GM12878 (cell line): Measurements from ENCODE around the gene CAMKK2. TPM values are rescaled to one million over a fixed set of nuclear protein-coding genes. Genes with fewer than 3 reads are reported as not detected.

Source experiments
- ATAC-seq: fragments of 200-7000 bp; cut with Tn5 transposase; 3 replicates; pipeline ENCODE4 v1.9.1; 2020; ENCODE audit warnings: mild to moderate bottlenecking, moderate library complexity
- BruUV-seq: library from RNA; stranded (reverse); fragments of 400-500 nt; replicated peaks from 2 replicates; lab custom pipeline; 2021; lab: Mats Ljungman, UMichigan
- CTCF ChIA-PET: fragments of 300-600 bp; sonication (Branson Sonifier 250); formaldehyde crosslinking; extraction: SDS; loops from one replicate; lab custom pipeline; 2021; ENCODE audit warnings: inconsistent platforms; lab: Yijun Ruan, JAX
- POLR2A ChIA-PET: fragments of 350-600 bp; formaldehyde crosslinking; extraction: SDS; loops from one replicate; lab custom pipeline; 2021; ENCODE audit warnings: inconsistent platforms; lab: Charles Lee
- RAD21 ChIA-PET: fragments of 300-600 bp; sonication (Branson Sonifier 250); formaldehyde crosslinking; loops from one replicate; lab custom pipeline; 2023; ENCODE audit warnings: antibody characterized with exemption; ENCODE audit not compliant: unreplicated experiment; lab: Charles Lee
- SMC1A ChIA-PET: fragments of 300-600 bp; sonication (Branson Sonifier 250); formaldehyde crosslinking; loops from one replicate; lab custom pipeline; 2023; ENCODE audit not compliant: unreplicated experiment, uncharacterized antibody; lab: Charles Lee
- DNase-seq: peaks from one replicate; pipeline ENCODE4 v3.0.0-alpha.2; 2011; ENCODE audit warnings: low read depth, low spot score
- FAIRE-seq: peaks from 3 replicates; lab custom pipeline; 2011; peaks lifted over from hg19 to GRCh38; lab: Jason Lieb, UNC
- H2AFZ ChIP-seq: 2 replicates; pipeline ENCODE4 v1.6.0; 2011; ENCODE audit warnings: low read depth, low read length, control low read depth; ENCODE audit not compliant: control insufficient read depth
- H3K27ac ChIP-seq: 2 replicates; pipeline ENCODE4 v1.5.1; 2011; ENCODE audit warnings: control low read depth; ENCODE audit not compliant: control insufficient read depth, insufficient read depth
- H3K27me3 ChIP-seq, 2 experiments: replicated peaks in 1 of 2; 2 replicates each; pipeline versions ENCODE4 v1.6.0 to v1.6.1; 2011; ENCODE audit warnings: low read length in 1 of 2; ENCODE audit not compliant: control insufficient read depth in 2 of 2, insufficient read depth in 2 of 2
- H3K36me3 ChIP-seq, 2 experiments: 2 replicates each; pipeline ENCODE4 v1.5.1; 2011; ENCODE audit warnings: low read length in 1 of 2; ENCODE audit not compliant: control insufficient read depth in 2 of 2, insufficient read depth in 2 of 2
- H3K4me1 ChIP-seq: 2 replicates; pipeline ENCODE4 v1.6.1; 2011; ENCODE audit warnings: mild to moderate bottlenecking, low read length, moderate library complexity, mixed read lengths; ENCODE audit not compliant: control insufficient read depth, insufficient read depth
- H3K4me2 ChIP-seq: 2 replicates; pipeline ENCODE4 v1.6.0; 2011; ENCODE audit warnings: control low read depth; ENCODE audit not compliant: control insufficient read depth, insufficient read depth
- H3K4me3 ChIP-seq: fragments of 200-600 bp; sonication (generic); 2 replicates; pipeline ENCODE4 v1.5.1; 2016
- H3K79me2 ChIP-seq: 2 replicates; pipeline ENCODE4 v1.6.0; 2011; ENCODE audit warnings: low read length; ENCODE audit not compliant: control insufficient read depth, insufficient read depth
- H3K9ac ChIP-seq: 2 replicates; pipeline ENCODE4 v1.8.0; 2011; ENCODE audit warnings: low read length, control low read depth, mixed read lengths; ENCODE audit not compliant: control insufficient read depth, insufficient read depth
- H3K9me3 ChIP-seq: replicated peaks from 3 replicates; pipeline ENCODE4 v1.5.1; 2011; ENCODE audit warnings: mild to moderate bottlenecking, low read length; ENCODE audit not compliant: control insufficient read depth, insufficient read depth
- H4K20me1 ChIP-seq: 2 replicates; pipeline ENCODE4 v1.6.0; 2011; ENCODE audit not compliant: control insufficient read depth, insufficient read depth
- CHD1 ChIP-seq: IDR thresholded peaks from 2 replicates; pipeline ENCODE4 v1.6.1; 2012; ENCODE audit warnings: low read depth, low read length, improper control_type of control experiment
- CHD4 ChIP-seq: fragments of 200-600 bp; sonication (generic); IDR thresholded peaks from 2 replicates; pipeline ENCODE4 v1.6.1; 2016; ENCODE audit warnings: mild to moderate bottlenecking
- CREM ChIP-seq: IDR thresholded peaks from 2 replicates; pipeline ENCODE4 v1.6.1; 2014; ENCODE audit warnings: antibody characterized with exemption, low read depth
- ELK1 ChIP-seq: IDR thresholded peaks from 2 replicates; pipeline ENCODE4 v1.6.1; 2012; ENCODE audit warnings: low read depth, low read length, improper control_type of control experiment
- IKZF1 ChIP-seq: fragments of 450-650 bp; conservative IDR thresholded peaks from 2 replicates; pipeline ENCODE4 v1.6.1; 2017; ENCODE audit warnings: antibody characterized with exemption, mild to moderate bottlenecking
- JUNB ChIP-seq: IDR thresholded peaks from 2 replicates; pipeline ENCODE4 v1.6.1; 2016; ENCODE audit warnings: antibody characterized with exemption, mild to moderate bottlenecking
- NFXL1 ChIP-seq: fragments of 450-650 bp; IDR thresholded peaks from 2 replicates; pipeline ENCODE4 v1.6.1; 2017; ENCODE audit warnings: antibody characterized with exemption, mild to moderate bottlenecking, borderline replicate concordance
- NRF1 ChIP-seq: conservative IDR thresholded peaks from 2 replicates; pipeline ENCODE4 v1.6.1; 2011; ENCODE audit warnings: mild to moderate bottlenecking, low read depth, low read length, improper control_type of control experiment
- PKNOX1 ChIP-seq: fragments of 450-650 bp; IDR thresholded peaks from 2 replicates; pipeline ENCODE4 v1.6.1; 2016; ENCODE audit warnings: mild to moderate bottlenecking
- RB1 ChIP-seq: fragments of 450-650 bp; formaldehyde crosslinking; IDR thresholded peaks from 2 replicates; pipeline ENCODE4 v1.6.1; 2017; ENCODE audit warnings: mild to moderate bottlenecking, borderline replicate concordance
- RBBP5 ChIP-seq: fragments of 200-600 bp; sonication (generic); conservative IDR thresholded peaks from 2 replicates; pipeline ENCODE4 v1.6.1; 2016
- SUZ12 ChIP-seq: fragments of 200-600 bp; sonication (generic); IDR thresholded peaks from one replicate; pipeline ENCODE4 v1.6.1; 2018; ENCODE audit warnings: antibody characterized with exemption, mild to moderate bottlenecking; ENCODE audit not compliant: unreplicated experiment
- WRNIP1 ChIP-seq: IDR thresholded peaks from 2 replicates; pipeline ENCODE4 v1.6.1; 2011; ENCODE audit warnings: low read depth, low read length, improper control_type of control experiment, borderline replicate concordance
- WGBS: methylation state at CpG from one replicate; pipeline ENCODE4 v1.1.6; 2016; ENCODE audit warnings: low lambda C conversion rate; ENCODE audit not compliant: insufficient replicate concordance, insufficient coverage; ENCODE audit errors: missing lambda C conversion rate; 5-methylcytosine and 5-hydroxymethylcytosine counted together
- in situ Hi-C: fragments of 300-500 bp; cut with MboI; formaldehyde crosslinking; loops from 9 replicates; pipeline ENCODE4 v1.14.3; 2018; ENCODE audit warnings: mixed read lengths
- intact Hi-C: fragments of 100-400 bp; cut with micrococcal nuclease; formaldehyde crosslinking; loops from one replicate; pipeline ENCODE4 v1.14.2; 2022; ENCODE audit not compliant: unreplicated experiment
- polyA plus RNA-seq, 11 experiments: library from polyadenylated mRNA; depleted of rRNA in 4 of 11; unstranded in 6 of 11; stranded (reverse) in 5 of 11; fragments of >200 nt; fragmentation: Nextera tagmentation in 4 of 11; fragmentation: Illumina TruSeq in 1 of 11; extraction: Ambion mirVana in 4 of 11; extraction: Trizol in 1 of 11; gene quantifications; 1 replicate in 1 of 11; 2 replicates in 10 of 11; pipeline versions ENCODE4 v1.2.1 to v1.2.3, GENCODE V29; 2011 to 2016; ENCODE audit warnings: inconsistent platforms in 2 of 11, missing spikeins in 2 of 11, low read depth in 1 of 11
- total RNA-seq, 4 experiments: library from RNA; depleted of rRNA in 3 of 4; stranded (reverse); fragments of >200 nt in 3 of 4; fragmentation: Illumina TruSeq in 1 of 4; extraction: Trizol in 1 of 4; gene quantifications; 2 replicates each; pipeline versions ENCODE4 v1.2.1 to v1.2.3, GENCODE V29; 2013 to 2021

The CAMKK2 gene
- total and polyA plus RNA-seq, 10 of the 15 experiments (the other 5 are each of a cell fraction or from before 2014, with no cell fraction given), result 5.2 to 40.6 (median 26.6) TPM

GRCh38 chr12:121233628-121234020 is 62.9 kb downstream of the CAMKK2 start:
- no peaks in the 10 kb centered on the region for H3K27me3 ChIP-seq
- no peaks in the 10 kb centered on the region for H3K9me3 ChIP-seq
- H3K9ac ChIP-seq, result no peak overlapping the region
- no TSS peak for BruUV-seq
- intact Hi-C loops (no loop called here), in situ Hi-C loops (no loop called here)
- POLR2A ChIA-PET, result no interaction called here
- no peak overlapping the region for H3K4me3 ChIP-seq
- no peak overlapping the region for H2AFZ ChIP-seq
- CTCF ChIA-PET, result no interaction called here
- no peaks in the 10 kb centered on the region for H3K4me1 ChIP-seq
- no peak overlapping the region for H3K4me2 ChIP-seq
- peaks cover 3% of the 10 kb centered on the region in 2 experiments; a peak in 3 of 4 replicates for H3K36me3 ChIP-seq
- RAD21 ChIA-PET, result interaction anchor here (1.0 kb wide), 1 partner anchor 173 kb away, joined by 3 read pairs; no protein-coding TSS in a partner anchor
- FAIRE-seq (no peak), ATAC-seq (no peak)
- SMC1A ChIA-PET, result interaction anchor here (1.4 to 2.4 kb wide), 2 partner anchors 25 to 174 kb away, joined by 5 to 7 read pairs; no protein-coding TSS in a partner anchor
- H4K20me1 ChIP-seq, result no peaks in the 10 kb centered on the region
- TF ChIP-seq CHD1, result no peak
- TF ChIP-seq NRF1, result no peak
- no peak for TF ChIP-seq CHD4
- no peak for TF ChIP-seq PKNOX1
- no peak for TF ChIP-seq CREM
- no peak for TF ChIP-seq WRNIP1
- no peak for TF ChIP-seq RBBP5
- no peak for TF ChIP-seq ELK1
- no peak for TF ChIP-seq RB1
- no peak for TF ChIP-seq NFXL1
- no peak for TF ChIP-seq JUNB
- TF ChIP-seq IKZF1, result no peak
- TF ChIP-seq SUZ12, result no peak
- TF ChIP-seq, all 136 proteins: peak for 0
- WGBS, result 94% methylated on average over 11 of the region's 11 CpGs
- H3K27ac ChIP-seq, result no peak overlapping the region
- H3K79me2 ChIP-seq, result no peaks in the 10 kb centered on the region
- DNase-seq, result no peak
